ENCODE results near the gene TPX2.

TPX2 gene

GRCh38 chr20:31833931-31834521 is 94.9 kb downstream of the TPX2 start:
- DNase-seq (ENCODE audit: low spot score): no peak

GRCh38 chr20:31835554-31835953 is 96.5 kb downstream of the TPX2 start:
- DNase-seq (ENCODE audit: low spot score): peak; percentile 46

- DNase-seq (ENCODE audit: low spot score): peak; percentile 93
These were observed 97.1 kb downstream of the TPX2 start for GRCh38 chr20:31835977-31836852.

- DNase-seq (ENCODE audit: low spot score): no peak
These were observed 97.9 kb downstream of the TPX2 start for GRCh38 chr20:31836853-31837608.

GRCh38 chr20:31837896-31838397 is 98.9 kb downstream of the TPX2 start:
- DNase-seq (ENCODE audit: low spot score): no peak

GRCh38 chr20:31838646-31839292 is 99.7 kb downstream of the TPX2 start:
- DNase-seq (ENCODE audit: low spot score): no peak

GRCh38 chr20:31839782-31840487 is 100.8 kb downstream of the TPX2 start:
- no peak for DNase-seq (ENCODE audit: low spot score)

- no peak for DNase-seq (ENCODE audit: low spot score)
These were observed 102.1 kb downstream of the TPX2 start for GRCh38 chr20:31840906-31841816.

- no peak for DNase-seq (ENCODE audit: low spot score)
These were observed 102.8 kb downstream of the TPX2 start for GRCh38 chr20:31841928-31842327.

- DNase-seq (ENCODE audit: low spot score): no peak
These were observed 103.5 kb downstream of the TPX2 start for GRCh38 chr20:31842471-31843157.

- no peak for DNase-seq (ENCODE audit: low spot score)
These were observed 104.2 kb downstream of the TPX2 start for GRCh38 chr20:31843288-31843687.

- DNase-seq (ENCODE audit: low spot score): no peak
These were observed 104.8 kb downstream of the TPX2 start for GRCh38 chr20:31843881-31844280.

GRCh38 chr20:31844737-31845299 is 105.7 kb downstream of the TPX2 start:
- DNase-seq (ENCODE audit: low spot score): no peak

GRCh38 chr20:31845300-31845863 is 106.3 kb downstream of the TPX2 start, which contains the start of gene FOXS1:
TSS of gene FOXS1 (minus strand) at chr20:31845604. CDS start at chr20:31845542, 62 bp downstream.
- DNase-seq (ENCODE audit: low spot score): no peak

- no peak for DNase-seq (ENCODE audit: low spot score)
These were observed 107.7 kb downstream of the TPX2 start for GRCh38 chr20:31846793-31847138.

GRCh38 chr20:31848088-31848999 is 109.3 kb downstream of the TPX2 start:
- no peak for DNase-seq (ENCODE audit: low spot score)

- peak; percentile 73 for DNase-seq (ENCODE audit: low spot score)
These were observed 110.3 kb downstream of the TPX2 start for GRCh38 chr20:31849306-31849930.

All from SW480 (cell line).